NCI-H524 (cell line): ENCODE results near the gene SLC44A4.
A peak's percentile ranks its signal among the peaks of the same experiment; 100 is the strongest.
"Not testable (repeated sequence)": the region's sequence is repeated elsewhere in the genome, so short reads cannot be mapped to it uniquely, and the experiment has no call there.

Experiments used
- DNase-seq, 2 experiments: peaks; one replicate each; lab custom pipeline; 2025; lab: John Stamatoyannopoulos, UW

SLC44A4 gene

DNA sequence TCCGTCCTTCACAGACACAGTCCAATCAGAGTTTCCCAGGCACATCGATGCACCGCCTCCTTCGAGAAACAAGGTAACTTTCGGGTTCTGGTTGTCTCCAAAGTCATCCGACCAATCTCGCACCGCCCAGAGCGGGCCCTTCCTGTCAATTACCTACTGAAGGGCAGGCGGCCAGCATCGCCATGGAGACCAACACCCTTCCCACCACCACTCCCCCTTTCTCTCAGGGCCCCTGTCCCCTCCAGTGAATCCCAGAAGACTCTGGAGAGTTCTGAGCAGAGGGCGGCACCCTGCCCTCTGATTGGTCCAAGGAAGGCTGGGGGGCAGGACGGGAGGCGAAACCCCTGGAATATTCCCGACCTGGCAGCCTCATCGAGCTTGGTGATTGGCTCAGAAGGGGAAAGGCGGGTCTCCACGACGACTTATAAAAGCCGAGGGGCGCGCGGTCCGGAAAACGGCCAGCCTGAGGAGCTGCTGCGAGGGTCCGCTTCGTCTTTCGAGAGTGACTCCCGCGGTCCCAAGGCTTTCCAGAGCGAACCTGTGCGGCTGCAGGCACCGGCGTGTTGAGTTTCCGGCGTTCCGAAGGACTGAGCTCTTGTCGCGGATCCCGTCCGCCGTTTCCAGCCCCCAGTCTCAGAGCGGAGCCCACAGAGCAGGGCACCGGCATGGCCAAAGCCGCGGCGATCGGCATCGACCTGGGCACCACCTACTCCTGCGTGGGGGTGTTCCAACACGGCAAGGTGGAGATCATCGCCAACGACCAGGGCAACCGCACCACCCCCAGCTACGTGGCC, 51.3 kb downstream of the SLC44A4 start, which contains the start of gene HSPA1B:
Gene HSPA1B, plus strand, starts transcription at position 453 of the 794 bp plus-strand sequence. Its CDS starts 213 bp downstream, at position 666.
- DNase-seq, result peak; percentile 99 to 100

GRCh38 chr6:31826793-31827285, 52.0 kb downstream of the SLC44A4 start:
- DNase-seq, result peak; percentile 66 to 78

GRCh38 chr6:31825553-31825952, 53.2 kb downstream of the SLC44A4 start:
- no peak for DNase-seq

DNA sequence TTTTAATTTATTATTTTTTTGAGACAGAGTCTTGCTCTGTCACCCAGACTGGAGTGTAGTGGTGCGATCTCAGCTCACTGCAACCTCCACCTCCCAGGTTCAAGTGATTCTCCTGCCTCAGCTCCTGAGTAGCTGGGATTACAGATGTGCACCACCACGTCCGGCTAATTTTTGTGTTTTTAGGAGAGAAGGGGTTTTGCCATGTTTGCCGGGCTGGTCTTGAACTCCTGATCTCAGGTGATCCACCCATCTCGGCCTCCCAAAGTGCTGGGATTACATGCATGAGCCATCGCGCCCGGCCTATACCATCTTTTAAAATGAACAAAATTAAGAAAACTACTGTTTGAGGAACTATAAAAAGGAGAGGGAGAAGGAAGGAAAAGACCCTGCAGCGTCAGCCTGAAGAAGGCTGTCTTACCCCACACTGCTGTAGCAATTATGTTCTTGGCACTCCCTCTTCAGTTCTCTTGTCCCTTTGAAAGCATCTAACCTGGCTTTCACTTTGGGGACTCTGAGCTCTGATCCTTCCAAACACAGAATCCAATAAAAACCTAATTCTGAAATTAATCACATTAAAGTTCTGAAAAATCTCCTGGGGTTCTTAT, 55.1 kb downstream of the SLC44A4 start:
- not testable (repeated sequence) for DNase-seq

DNA sequence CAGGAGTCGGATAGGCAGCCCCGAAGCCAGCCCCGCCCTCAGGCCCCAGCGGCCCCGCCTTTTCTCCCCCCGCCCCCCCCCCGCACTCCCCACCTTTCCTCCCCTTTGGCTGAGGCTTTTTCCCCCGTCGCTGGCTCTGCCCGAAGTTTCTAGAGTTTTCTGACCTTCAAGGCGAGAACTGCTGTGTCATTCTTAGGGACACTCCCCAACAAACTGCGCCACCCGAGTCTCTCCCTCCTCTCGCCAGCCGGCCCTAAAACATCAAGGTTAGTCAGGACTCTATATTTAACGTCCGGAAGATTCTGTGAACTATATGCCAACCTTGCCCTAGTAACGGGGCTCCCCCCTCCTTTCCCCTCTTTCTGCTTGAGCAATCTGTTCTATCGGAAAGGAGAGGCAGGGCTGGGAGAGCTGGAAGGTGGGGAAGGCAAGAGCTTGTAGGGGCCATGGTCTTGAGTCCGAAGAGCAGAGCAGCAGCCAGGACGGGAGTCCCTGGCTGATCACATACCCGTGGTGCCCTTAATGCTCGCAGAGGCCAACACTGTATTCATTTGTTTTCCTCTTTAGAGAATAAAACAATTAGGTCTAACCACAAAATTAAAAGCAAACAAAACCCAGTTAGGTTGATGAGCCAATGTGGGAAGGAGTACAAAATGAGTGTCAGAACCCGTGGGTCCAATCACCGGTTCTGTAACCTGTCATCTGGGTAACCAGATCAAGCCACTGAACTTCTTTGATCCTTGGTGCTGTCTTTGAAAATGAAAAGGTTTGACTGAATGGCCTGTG, 56.6 kb downstream of the SLC44A4 start:
- no peak for DNase-seq

GRCh38 chr6:31821301-31822035, 57.3 kb downstream of the SLC44A4 start:
- DNase-seq, result peak in 1 of 2 experiments; percentile 21

- not testable (repeated sequence) for DNase-seq
These were observed 58.4 kb downstream of the SLC44A4 start for GRCh38 chr6:31820399-31820798.

DNA sequence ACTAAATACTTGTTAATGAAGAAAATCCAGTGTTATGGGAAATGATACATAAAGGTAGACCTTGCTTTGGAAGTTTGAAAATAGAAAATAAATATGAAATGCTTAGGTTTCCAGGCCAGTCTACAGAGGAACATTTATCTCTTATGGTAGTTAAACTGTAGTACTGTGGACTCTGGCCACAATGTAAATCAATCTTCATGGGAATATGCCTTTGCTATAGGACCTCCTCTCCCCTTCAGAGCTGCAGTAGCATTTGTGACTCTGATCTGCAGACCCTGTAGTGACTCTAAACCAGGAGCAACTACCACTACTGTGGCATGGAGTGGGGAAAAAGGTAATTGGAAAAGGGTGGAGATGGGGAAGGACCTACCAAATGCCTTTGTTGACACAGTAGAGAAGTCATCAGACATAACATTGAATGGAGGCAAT, 58.9 kb downstream of the SLC44A4 start:
- DNase-seq, result no peak

- DNase-seq, result not testable (repeated sequence)
These were observed 60.8 kb downstream of the SLC44A4 start for GRCh38 chr6:31817929-31818511.

DNA sequence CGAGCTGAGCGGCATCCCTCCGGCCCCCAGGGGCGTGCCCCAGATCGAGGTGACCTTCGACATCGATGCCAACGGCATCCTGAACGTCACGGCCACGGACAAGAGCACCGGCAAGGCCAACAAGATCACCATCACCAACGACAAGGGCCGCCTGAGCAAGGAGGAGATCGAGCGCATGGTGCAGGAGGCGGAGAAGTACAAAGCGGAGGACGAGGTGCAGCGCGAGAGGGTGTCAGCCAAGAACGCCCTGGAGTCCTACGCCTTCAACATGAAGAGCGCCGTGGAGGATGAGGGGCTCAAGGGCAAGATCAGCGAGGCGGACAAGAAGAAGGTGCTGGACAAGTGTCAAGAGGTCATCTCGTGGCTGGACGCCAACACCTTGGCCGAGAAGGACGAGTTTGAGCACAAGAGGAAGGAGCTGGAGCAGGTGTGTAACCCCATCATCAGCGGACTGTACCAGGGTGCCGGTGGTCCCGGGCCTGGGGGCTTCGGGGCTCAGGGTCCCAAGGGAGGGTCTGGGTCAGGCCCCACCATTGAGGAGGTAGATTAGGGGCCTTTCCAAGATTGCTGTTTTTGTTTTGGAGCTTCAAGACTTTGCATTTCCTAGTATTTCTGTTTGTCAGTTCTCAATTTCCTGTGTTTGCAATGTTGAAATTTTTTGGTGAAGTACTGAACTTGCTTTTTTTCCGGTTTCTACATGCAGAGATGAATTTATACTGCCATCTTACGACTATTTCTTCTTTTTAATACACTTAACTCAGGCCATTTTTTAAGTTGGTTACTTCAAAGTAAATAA, 61.5 kb downstream of the SLC44A4 start:
- DNase-seq, result not testable (repeated sequence)

DNA sequence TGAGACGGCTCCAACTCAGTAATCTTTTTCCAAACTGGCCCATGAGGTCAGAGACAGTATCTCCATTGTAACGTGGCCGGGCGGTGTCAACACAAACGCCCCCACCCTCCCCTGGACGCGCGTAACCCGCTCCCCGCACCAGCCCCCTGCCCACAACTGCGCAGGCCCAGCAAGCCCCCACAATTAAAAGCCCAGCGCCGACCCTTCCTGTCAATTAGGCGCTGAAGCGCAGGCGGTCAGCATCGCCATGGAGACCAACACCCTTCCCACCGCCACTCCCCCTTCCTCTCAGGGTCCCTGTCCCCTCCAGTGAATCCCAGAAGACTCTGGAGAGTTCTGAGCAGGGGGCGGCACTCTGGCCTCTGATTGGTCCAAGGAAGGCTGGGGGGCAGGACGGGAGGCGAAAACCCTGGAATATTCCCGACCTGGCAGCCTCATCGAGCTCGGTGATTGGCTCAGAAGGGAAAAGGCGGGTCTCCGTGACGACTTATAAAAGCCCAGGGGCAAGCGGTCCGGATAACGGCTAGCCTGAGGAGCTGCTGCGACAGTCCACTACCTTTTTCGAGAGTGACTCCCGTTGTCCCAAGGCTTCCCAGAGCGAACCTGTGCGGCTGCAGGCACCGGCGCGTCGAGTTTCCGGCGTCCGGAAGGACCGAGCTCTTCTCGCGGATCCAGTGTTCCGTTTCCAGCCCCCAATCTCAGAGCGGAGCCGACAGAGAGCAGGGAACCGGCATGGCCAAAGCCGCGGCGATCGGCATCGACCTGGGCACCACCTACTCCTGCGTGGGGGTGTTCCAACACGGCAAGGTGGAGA, 63.6 kb downstream of the SLC44A4 start, which contains the start of the genes HSPA1A and HSPA1L:
Gene HSPA1A, plus strand, starts transcription at position 519 of the 814 bp plus-strand sequence. Its CDS starts 214 bp downstream, at position 733.
Gene HSPA1L, minus strand, starts transcription at position 259 of the 814 bp plus-strand sequence. CDS start 3,311 bp downstream, outside the sequence.
- peak; percentile 97 for DNase-seq

DNA sequence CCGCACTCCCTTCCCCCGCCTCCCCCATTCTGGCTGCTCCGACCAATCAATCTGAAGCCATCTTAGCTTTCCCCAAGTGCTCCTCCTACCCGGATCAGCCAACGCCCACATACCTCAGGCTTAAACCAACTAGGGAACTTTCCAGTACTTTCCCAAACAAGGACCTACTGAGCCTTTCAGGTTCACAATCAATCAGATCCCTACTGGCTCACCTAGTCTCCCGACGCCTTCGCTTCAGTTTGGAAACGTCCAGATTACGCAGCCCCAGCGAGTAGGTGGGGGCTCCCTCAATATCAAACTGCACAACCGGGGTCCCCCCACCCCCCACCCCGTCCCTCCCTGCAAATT, 64.1 kb downstream of the SLC44A4 start:
- peak; percentile 81 to 85 for DNase-seq

DNA sequence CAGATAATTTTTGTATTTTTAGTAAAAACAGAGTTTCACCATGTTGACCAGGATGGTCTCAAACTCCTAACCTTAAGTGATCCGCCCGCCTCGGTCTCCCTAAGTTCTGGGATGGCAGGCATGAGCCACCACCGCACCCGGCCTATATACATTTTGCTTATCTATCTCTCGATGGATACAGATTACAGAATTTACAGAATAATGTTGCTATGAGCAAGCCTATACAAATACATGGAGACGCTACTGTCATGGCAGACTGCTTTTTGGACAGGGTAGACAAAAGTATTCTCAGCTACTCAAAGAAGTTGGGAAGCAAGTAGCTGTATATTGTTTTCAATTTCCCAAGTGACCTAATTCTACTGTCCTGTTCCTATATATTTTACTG, 65.3 kb downstream of the SLC44A4 start:
- DNase-seq, result no peak
